ENCODE data around the gene DLGAP4.

Gene DLGAP4

DNA sequence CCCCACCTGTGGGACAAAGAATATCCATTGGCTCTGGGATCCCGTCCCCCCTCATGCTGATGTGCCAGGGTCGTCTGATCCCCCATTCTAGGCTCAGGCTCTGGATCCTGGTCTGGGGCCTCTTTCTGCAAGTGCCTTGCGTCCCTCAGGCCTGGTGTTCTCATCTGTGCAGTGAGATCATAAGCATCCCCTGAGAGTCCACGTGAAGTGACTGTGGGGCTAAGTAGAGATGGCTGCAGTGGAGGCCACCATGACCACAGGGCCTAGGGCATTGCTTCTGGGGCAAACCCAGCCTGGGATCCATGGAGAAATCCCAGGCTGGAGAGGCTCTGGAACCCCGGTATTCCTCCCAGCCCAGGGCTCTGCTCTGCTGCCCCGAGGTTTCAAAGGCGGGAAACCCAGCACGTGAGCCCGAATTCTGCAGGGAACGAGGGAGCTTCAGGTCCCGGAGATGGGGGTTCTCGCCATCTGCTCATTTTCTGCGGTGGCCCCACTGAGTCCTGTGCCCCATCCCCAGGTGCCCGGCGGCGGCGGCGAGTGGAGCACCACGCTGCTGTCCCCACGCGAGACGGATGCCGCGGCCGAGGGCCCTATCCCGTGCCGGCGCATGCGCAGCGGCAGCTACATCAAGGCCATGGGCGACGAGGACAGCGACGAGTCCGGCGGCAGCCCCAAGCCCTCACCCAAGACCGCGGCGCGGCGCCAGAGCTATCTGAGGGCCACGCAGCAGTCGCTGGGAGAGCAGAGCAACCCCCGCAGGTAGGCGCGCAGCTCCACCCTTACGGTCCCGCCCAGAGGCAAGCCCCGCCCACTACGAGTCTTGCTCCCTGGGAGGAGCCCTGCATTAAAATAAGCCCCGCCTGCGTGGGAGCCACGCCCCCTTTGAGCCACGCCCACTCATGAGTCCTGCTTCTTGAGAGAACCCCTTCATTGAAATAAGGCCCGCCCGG, 129.7 kb downstream of the DLGAP4 start:
- H3K9ac ChIP-seq (ENCODE audit: low read length) = no peak overlapping the region
- WGBS = 39% methylated on average over 56 of the region's 56 CpGs
- no peak overlapping the region for H3K27ac ChIP-seq (ENCODE audit: low read length, poor library complexity, severe bottlenecking)

GRCh38 chr20:36439040-36439730, 133.0 kb downstream of the DLGAP4 start:
- no peak overlapping the region for H3K4ac ChIP-seq (ENCODE audit: low read depth in 1 of 2, low read length in 2 of 2)
- no peak overlapping the region for H3K23ac ChIP-seq (ENCODE audit: low read length in 2 of 2)
- H3K14ac ChIP-seq (ENCODE audit: low read length in 2 of 2) = no peak overlapping the region
- H2BK12ac ChIP-seq (ENCODE audit: low read length in 2 of 2) = no peak overlapping the region
- H2BK5ac ChIP-seq (ENCODE audit: low read depth, low read length, poor library complexity, severe bottlenecking) = no peak overlapping the region
- H3K18ac ChIP-seq (ENCODE audit: low read depth in 1 of 2, low read length in 2 of 2) = no peak overlapping the region
- H2AK5ac ChIP-seq (ENCODE audit: low read length, severe bottlenecking) = no peak overlapping the region
- no peak overlapping the region for H3K9ac ChIP-seq (ENCODE audit: low read length)
- no peaks in the 10 kb centered on the region for H3K9me3 ChIP-seq (ENCODE audit: control insufficient read depth, low read length)
- no peaks in the 10 kb centered on the region for H3K36me3 ChIP-seq (ENCODE audit: control insufficient read depth in 1 of 2, insufficient read depth in 2 of 2, low read depth in 1 of 2, low read length in 2 of 2)
- H4K8ac ChIP-seq (ENCODE audit: low read length) = no peak overlapping the region
- H3K4me3 ChIP-seq (ENCODE audit: insufficient read depth in 1 of 2, low read depth in 1 of 2, low read length in 2 of 2) = no peak overlapping the region
- peaks cover 3% of the 10 kb centered on the region for H3K4me1 ChIP-seq (ENCODE audit: control insufficient read depth, insufficient read depth, low read depth, low read length)
- H3K79me1 ChIP-seq (replicated peaks; ENCODE audit: low read length, poor library complexity, severe bottlenecking) = no peaks in the 10 kb centered on the region
- no peak overlapping the region for H2BK15ac ChIP-seq (ENCODE audit: low read depth, poor library complexity, severe bottlenecking)
- DNase-seq = peak; percentile 53
- peaks cover 54 to 68% of the 10 kb centered on the region in 2 experiments for H3K27me3 ChIP-seq (ENCODE audit: control insufficient read depth in 1 of 2, insufficient read depth in 1 of 2, low read length in 2 of 2)
- H3K27ac ChIP-seq (ENCODE audit: low read length, poor library complexity, severe bottlenecking) = no peak overlapping the region
- WGBS = 39% methylated on average over 9 of the region's 9 CpGs
- no peak overlapping the region for H2BK120ac ChIP-seq (ENCODE audit: low read depth, low read length)
- no peak overlapping the region for H2AFZ ChIP-seq (ENCODE audit: low read depth, low read length)
- H4K91ac ChIP-seq (ENCODE audit: low read length) = no peak overlapping the region
- no peak overlapping the region for H3K4me2 ChIP-seq (ENCODE audit: low read length, poor library complexity, severe bottlenecking)

More for the DNA sequence above, 129.7 kb downstream of the DLGAP4 start:
- H3K4me3 ChIP-seq (ENCODE audit: insufficient read depth in 1 of 2, low read depth in 1 of 2, low read length in 2 of 2) = peak overlapping the region in 1 of 2 experiments; percentile 61
- peaks cover 35 to 50% of the 10 kb centered on the region in 2 experiments for H3K27me3 ChIP-seq (ENCODE audit: control insufficient read depth in 1 of 2, insufficient read depth in 1 of 2, low read length in 2 of 2)
- H3K9me3 ChIP-seq (ENCODE audit: control insufficient read depth, low read length) = no peaks in the 10 kb centered on the region
- H3K18ac ChIP-seq (ENCODE audit: low read depth in 1 of 2, low read length in 2 of 2) = peak overlapping the region in 1 of 2 experiments; percentile 56
- H2BK120ac ChIP-seq (ENCODE audit: low read depth, low read length) = no peak overlapping the region
- H3K14ac ChIP-seq (ENCODE audit: low read length in 2 of 2) = no peak overlapping the region
- H2BK15ac ChIP-seq (ENCODE audit: low read depth, poor library complexity, severe bottlenecking) = no peak overlapping the region
- no peak overlapping the region for H2AFZ ChIP-seq (ENCODE audit: low read depth, low read length)
- peaks cover 3% of the 10 kb centered on the region for H3K4me1 ChIP-seq (ENCODE audit: control insufficient read depth, insufficient read depth, low read depth, low read length)
- no peak overlapping the region for H2BK5ac ChIP-seq (ENCODE audit: low read depth, low read length, poor library complexity, severe bottlenecking)
- peak overlapping the region in 1 of 2 experiments; percentile 40 for H2BK12ac ChIP-seq (ENCODE audit: low read length in 2 of 2)
- H3K23ac ChIP-seq (ENCODE audit: low read length in 2 of 2) = peak overlapping the region in 1 of 2 experiments; percentile 57
- H3K4me2 ChIP-seq (ENCODE audit: low read length, poor library complexity, severe bottlenecking) = no peak overlapping the region
- no peak overlapping the region for H2AK5ac ChIP-seq (ENCODE audit: low read length, severe bottlenecking)
- no peak overlapping the region for H4K8ac ChIP-seq (ENCODE audit: low read length)
- no peaks in the 10 kb centered on the region for H3K79me1 ChIP-seq (replicated peaks; ENCODE audit: low read length, poor library complexity, severe bottlenecking)
- no peaks in the 10 kb centered on the region for H3K36me3 ChIP-seq (ENCODE audit: control insufficient read depth in 1 of 2, insufficient read depth in 2 of 2, low read depth in 1 of 2, low read length in 2 of 2)
- peak; percentile 54 for DNase-seq
- H3K4ac ChIP-seq (ENCODE audit: low read depth in 1 of 2, low read length in 2 of 2) = no peak overlapping the region
- H4K91ac ChIP-seq (ENCODE audit: low read length) = no peak overlapping the region

DNA sequence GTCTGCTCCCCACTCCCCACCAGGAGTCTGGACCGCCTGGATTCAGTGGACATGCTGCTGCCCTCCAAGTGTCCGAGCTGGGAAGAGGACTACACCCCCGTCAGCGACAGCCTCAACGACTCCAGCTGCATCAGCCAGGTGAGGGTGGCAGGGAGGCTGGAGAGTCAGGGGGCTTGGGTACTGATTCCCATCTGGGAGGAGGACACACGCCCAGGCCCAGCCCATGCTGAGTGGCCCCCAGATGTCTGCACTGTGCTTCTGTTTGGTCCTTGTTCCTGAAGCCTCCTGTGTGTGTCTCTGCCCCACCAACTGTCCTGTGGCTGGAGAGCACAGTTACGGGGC, 133.6 kb downstream of the DLGAP4 start:
- WGBS = 37% methylated on average over 7 of the region's 7 CpGs
- Histone ChIP-seq H3K79me1 (replicated peaks; ENCODE audit: low read length, poor library complexity, severe bottlenecking) (no peaks in the 10 kb centered on the region), H3K4ac (ENCODE audit: low read depth in 1 of 2, low read length in 2 of 2) (no peak overlapping the region), H3K9ac (ENCODE audit: low read length) (no peak overlapping the region), H3K14ac (ENCODE audit: low read length in 2 of 2) (no peak overlapping the region), H2BK12ac (ENCODE audit: low read length in 2 of 2) (no peak overlapping the region), H3K36me3 (ENCODE audit: control insufficient read depth in 1 of 2, insufficient read depth in 2 of 2, low read depth in 1 of 2, low read length in 2 of 2) (no peaks in the 10 kb centered on the region), H2BK5ac (ENCODE audit: low read depth, low read length, poor library complexity, severe bottlenecking) (no peak overlapping the region), H3K27ac (ENCODE audit: low read length, poor library complexity, severe bottlenecking) (no peak overlapping the region), H4K8ac (ENCODE audit: low read length) (no peak overlapping the region), H3K9me3 (ENCODE audit: control insufficient read depth, low read length) (no peaks in the 10 kb centered on the region), H2AFZ (ENCODE audit: low read depth, low read length) (no peak overlapping the region), H2AK5ac (ENCODE audit: low read length, severe bottlenecking) (no peak overlapping the region), H3K4me2 (ENCODE audit: low read length, poor library complexity, severe bottlenecking) (no peak overlapping the region), H3K18ac (ENCODE audit: low read depth in 1 of 2, low read length in 2 of 2) (no peak overlapping the region), H3K4me1 (ENCODE audit: control insufficient read depth, insufficient read depth, low read depth, low read length) (peaks cover 3% of the 10 kb centered on the region), H3K4me3 (ENCODE audit: insufficient read depth in 1 of 2, low read depth in 1 of 2, low read length in 2 of 2) (no peak overlapping the region), H2BK15ac (ENCODE audit: low read depth, poor library complexity, severe bottlenecking) (no peak overlapping the region), H3K27me3 (ENCODE audit: control insufficient read depth in 1 of 2, insufficient read depth in 1 of 2, low read length in 2 of 2) (peaks cover 50 to 63% of the 10 kb centered on the region in 2 experiments), H4K91ac (ENCODE audit: low read length) (no peak overlapping the region), H3K23ac (ENCODE audit: low read length in 2 of 2) (no peak overlapping the region), H2BK120ac (ENCODE audit: low read depth, low read length) (no peak overlapping the region)
- no peak for DNase-seq

DNA sequence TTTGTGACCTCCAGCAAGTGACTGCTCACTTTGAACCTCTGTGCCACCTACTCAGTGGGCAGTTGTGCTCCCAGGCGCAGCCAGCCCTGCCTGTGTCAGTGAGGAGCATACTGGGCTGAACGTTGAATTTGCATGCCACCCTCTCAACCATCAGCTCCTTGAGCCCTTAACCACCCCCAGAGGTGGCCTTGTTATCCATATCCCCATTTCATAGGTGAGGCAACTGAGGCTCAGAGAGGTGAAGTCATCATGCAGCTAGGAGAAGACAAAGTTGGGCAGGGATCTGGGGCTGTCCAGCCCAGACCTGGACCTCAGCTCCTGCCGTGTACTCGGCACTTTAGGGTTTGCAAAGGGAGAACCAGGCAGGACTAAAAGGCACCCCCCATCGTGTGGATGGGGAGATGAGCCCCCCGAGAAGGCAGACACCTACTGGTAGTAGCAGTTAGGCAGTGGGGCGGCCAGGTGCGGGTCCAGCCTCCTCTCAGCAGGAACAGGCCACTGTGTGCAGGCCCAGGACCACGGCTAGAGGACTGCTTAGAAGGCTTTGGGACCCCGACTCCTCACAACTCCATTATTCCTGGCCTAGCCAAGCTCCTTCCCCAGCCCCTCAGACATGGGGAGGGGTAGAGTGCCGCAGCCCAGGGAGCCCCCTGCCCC, 134.4 kb downstream of the DLGAP4 start:
- WGBS = 72% methylated on average over 11 of the region's 11 CpGs
- no peak for DNase-seq

More for the DNA sequence above, 134.4 kb downstream of the DLGAP4 start:
- H2BK120ac ChIP-seq (ENCODE audit: low read depth, low read length) = no peak overlapping the region
- H3K4ac ChIP-seq (ENCODE audit: low read depth in 1 of 2, low read length in 2 of 2) = no peak overlapping the region
- no peak overlapping the region for H3K14ac ChIP-seq (ENCODE audit: low read length in 2 of 2)
- H3K4me3 ChIP-seq (ENCODE audit: insufficient read depth in 1 of 2, low read depth in 1 of 2, low read length in 2 of 2) = no peak overlapping the region
- no peak overlapping the region for H2BK5ac ChIP-seq (ENCODE audit: low read depth, low read length, poor library complexity, severe bottlenecking)
- no peak overlapping the region for H2BK15ac ChIP-seq (ENCODE audit: low read depth, poor library complexity, severe bottlenecking)
- H2AK5ac ChIP-seq (ENCODE audit: low read length, severe bottlenecking) = no peak overlapping the region
- no peak overlapping the region for H3K4me2 ChIP-seq (ENCODE audit: low read length, poor library complexity, severe bottlenecking)
- no peak overlapping the region for H2AFZ ChIP-seq (ENCODE audit: low read depth, low read length)
- no peaks in the 10 kb centered on the region for H3K9me3 ChIP-seq (ENCODE audit: control insufficient read depth, low read length)
- no peak overlapping the region for H3K27ac ChIP-seq (ENCODE audit: low read length, poor library complexity, severe bottlenecking)
- H3K18ac ChIP-seq (ENCODE audit: low read depth in 1 of 2, low read length in 2 of 2) = no peak overlapping the region
- H3K27me3 ChIP-seq (ENCODE audit: control insufficient read depth in 1 of 2, insufficient read depth in 1 of 2, low read length in 2 of 2) = peaks cover 44 to 56% of the 10 kb centered on the region in 2 experiments
- H3K79me1 ChIP-seq (replicated peaks; ENCODE audit: low read length, poor library complexity, severe bottlenecking) = no peaks in the 10 kb centered on the region
- no peak overlapping the region for H2BK12ac ChIP-seq (ENCODE audit: low read length in 2 of 2)
- no peak overlapping the region for H3K9ac ChIP-seq (ENCODE audit: low read length)
- no peaks in the 10 kb centered on the region for H3K36me3 ChIP-seq (ENCODE audit: control insufficient read depth in 1 of 2, insufficient read depth in 2 of 2, low read depth in 1 of 2, low read length in 2 of 2)
- no peak overlapping the region for H4K8ac ChIP-seq (ENCODE audit: low read length)
- peaks cover 3% of the 10 kb centered on the region for H3K4me1 ChIP-seq (ENCODE audit: control insufficient read depth, insufficient read depth, low read depth, low read length)
- H3K23ac ChIP-seq (ENCODE audit: low read length in 2 of 2) = no peak overlapping the region
- H4K91ac ChIP-seq (ENCODE audit: low read length) = peak overlapping the region; percentile 34
